Measurements from ENCODE around the gene LY6G6C. TPM values are rescaled to one million over a fixed set of nuclear protein-coding genes. Genes with fewer than 3 reads are reported as not detected.

Gene LY6G6C, protein sequence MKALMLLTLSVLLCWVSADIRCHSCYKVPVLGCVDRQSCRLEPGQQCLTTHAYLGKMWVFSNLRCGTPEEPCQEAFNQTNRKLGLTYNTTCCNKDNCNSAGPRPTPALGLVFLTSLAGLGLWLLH
- not detected for total RNA-seq

DNA sequence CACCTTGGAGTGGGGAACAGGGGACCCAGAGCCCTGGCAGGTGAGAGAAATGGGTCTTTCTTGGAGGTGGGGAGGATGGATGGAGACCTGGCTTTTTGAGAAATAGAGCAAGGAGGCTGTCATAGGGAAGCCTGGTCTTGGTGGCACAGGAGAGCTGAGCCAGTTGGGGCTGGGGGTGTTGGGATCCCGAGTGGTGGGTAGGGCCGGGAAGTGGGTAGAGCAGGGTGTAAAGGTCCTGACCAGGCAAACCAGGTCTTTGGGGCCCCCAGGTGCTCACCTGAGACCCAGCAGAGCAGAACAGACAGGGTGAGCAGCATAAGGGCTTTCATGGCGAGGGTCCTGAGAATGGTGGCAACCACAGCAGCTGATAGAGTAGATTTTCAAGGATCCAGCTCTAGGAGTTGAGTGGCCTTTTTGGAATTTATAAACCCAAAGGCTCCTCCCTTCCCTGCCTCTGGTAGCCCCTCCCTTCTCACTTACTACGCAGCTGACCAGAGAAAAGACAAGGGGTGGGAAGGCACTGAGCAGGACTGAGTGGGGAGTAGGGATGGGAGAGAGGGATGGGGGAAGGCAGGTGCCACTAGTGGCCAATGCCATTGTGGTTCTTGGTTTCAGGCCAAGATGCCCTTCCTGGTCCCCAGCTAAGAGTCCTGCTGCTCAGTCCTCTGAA, at the start of gene LY6G6C:
Gene LY6G6C (minus strand): TSS at position 396 of the 670 bp plus-strand sequence. CDS start 67 bp downstream, at position 329.
- Mint-ChIP-seq H3K36me3 (no peaks in the 10 kb centered on the region), H3K9me3 (ENCODE audit: low read depth) (no peaks in the 10 kb centered on the region), H3K4me1 (peaks cover 23% of the 10 kb centered on the region), H3K4me3 (no peak within 1 kb of the TSS), H3K27ac (no peak within 1 kb of the TSS), H3K27me3 (peaks cover 3% of the 10 kb centered on the region)
- CTCF ChIA-PET: interaction anchor here (2.2 kb wide), 1 partner anchor 17 kb away, joined by 8 read pairs; no protein-coding TSS in a partner anchor
- ATAC-seq (no peak), DNase-seq (no peak)

DNA sequence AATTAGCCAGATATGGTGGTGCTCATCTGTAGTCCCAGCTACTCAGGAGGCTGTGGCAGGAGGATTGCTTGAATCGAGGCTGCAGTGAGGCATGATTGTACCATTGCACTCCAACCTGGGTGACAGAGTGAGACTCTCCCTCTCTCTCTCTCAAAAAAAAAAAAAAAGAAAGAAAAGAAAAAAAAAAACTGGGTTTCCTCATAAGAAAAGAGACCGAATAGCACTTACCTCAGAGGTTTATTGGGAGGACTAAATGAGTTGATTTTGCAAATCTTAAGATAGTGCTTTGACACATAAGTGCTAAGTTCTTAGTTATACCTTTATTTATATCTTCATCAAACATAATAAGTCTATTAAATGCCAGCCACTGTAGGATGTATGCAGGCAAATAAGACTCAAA, 49.3 kb upstream of the LY6G6C start:
- peaks cover 39% of the 10 kb centered on the region for H3K4me1 Mint-ChIP-seq
- no peak for DNase-seq
- peaks cover 5% of the 10 kb centered on the region for H3K36me3 Mint-ChIP-seq
- peak overlapping the region; percentile 73 for H3K27ac Mint-ChIP-seq
- H3K9me3 Mint-ChIP-seq (ENCODE audit: low read depth): no peaks in the 10 kb centered on the region
- no peak for ATAC-seq
- no peaks in the 10 kb centered on the region for H3K27me3 Mint-ChIP-seq
- H3K4me3 Mint-ChIP-seq: no peak overlapping the region
- CTCF ChIA-PET: interaction anchor here (0.6 to 3.1 kb wide), 21 partner anchors 11 to 188 kb away, joined by 3 to 44 read pairs (median 6); partner anchors contain the start of genes ABHD16A, BAG6, C6orf47 and CLIC1

GRCh38 chr6:31769684-31770371, 48.3 kb upstream of the LY6G6C start:
- H3K36me3 Mint-ChIP-seq: peaks cover 5% of the 10 kb centered on the region
- ATAC-seq (peak; percentile 91), DNase-seq (peak; percentile 92)
- H3K27ac Mint-ChIP-seq: peak overlapping the region; percentile 16
- peaks cover 31% of the 10 kb centered on the region for H3K4me1 Mint-ChIP-seq
- CTCF ChIA-PET: interaction anchor here (0.6 to 3.1 kb wide), 44 partner anchors 9 to 190 kb away, joined by 3 to 44 read pairs (median 6); partner anchors contain the start of genes ABHD16A, BAG6, C6orf47 and CLIC1
- H3K9me3 Mint-ChIP-seq (ENCODE audit: low read depth): no peaks in the 10 kb centered on the region
- H3K27me3 Mint-ChIP-seq: no peaks in the 10 kb centered on the region
- no peak overlapping the region for H3K4me3 Mint-ChIP-seq

DNA sequence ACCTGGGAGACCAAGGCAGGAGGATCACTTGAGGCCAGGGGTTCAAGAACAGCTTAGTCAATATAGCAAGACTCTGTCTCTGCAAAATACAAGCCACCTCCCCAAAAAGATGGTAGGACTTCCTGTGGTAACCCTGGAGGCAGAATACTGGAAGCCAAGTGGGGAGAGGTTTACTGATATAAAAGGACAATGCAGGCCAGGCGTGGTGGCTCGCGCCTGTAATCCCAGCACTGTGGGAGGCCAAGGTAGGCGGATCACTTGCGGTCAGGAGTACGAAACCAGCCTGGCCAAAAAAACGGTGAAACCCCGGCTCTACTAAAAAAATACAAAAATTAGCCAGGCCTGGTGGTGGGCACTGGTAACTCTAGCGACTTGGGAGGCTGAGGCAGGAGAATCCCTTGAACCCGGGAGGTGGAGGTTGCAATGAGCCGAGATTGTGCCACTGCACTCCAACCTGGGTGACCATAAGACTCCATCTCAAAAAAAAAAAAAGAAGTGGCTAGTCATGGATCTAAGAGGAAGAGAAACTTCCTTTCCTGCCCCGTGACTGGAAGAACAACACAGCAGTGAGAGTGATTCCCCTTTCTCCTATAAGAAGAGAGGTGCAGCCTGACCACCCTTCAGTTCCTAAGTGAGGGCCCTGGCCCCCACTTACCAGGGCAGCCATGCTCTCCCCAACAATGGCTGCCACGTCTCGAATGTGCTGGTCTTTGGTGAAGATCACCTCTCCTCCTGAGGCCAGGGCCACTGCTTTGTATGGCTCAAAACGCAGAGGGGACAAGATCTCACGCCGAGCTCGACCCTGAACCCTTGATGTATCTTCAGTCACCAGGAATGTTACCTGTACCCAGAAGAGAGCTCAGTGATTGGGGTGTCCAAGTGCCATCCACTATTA, 47.1 kb upstream of the LY6G6C start:
- Mint-ChIP-seq H3K4me3 (no peak overlapping the region), H3K27ac (no peak overlapping the region), H3K9me3 (ENCODE audit: low read depth) (no peaks in the 10 kb centered on the region), H3K36me3 (peaks cover 7% of the 10 kb centered on the region), H3K27me3 (no peaks in the 10 kb centered on the region), H3K4me1 (peaks cover 31% of the 10 kb centered on the region)
- CTCF ChIA-PET: interaction anchor here (0.9 to 3.1 kb wide), 27 partner anchors 9 to 111 kb away, joined by 3 to 44 read pairs (median 6); partner anchors contain the start of genes ABHD16A, C6orf47, CLIC1 and DDAH2
- ATAC-seq (no peak), DNase-seq (no peak)

DNA sequence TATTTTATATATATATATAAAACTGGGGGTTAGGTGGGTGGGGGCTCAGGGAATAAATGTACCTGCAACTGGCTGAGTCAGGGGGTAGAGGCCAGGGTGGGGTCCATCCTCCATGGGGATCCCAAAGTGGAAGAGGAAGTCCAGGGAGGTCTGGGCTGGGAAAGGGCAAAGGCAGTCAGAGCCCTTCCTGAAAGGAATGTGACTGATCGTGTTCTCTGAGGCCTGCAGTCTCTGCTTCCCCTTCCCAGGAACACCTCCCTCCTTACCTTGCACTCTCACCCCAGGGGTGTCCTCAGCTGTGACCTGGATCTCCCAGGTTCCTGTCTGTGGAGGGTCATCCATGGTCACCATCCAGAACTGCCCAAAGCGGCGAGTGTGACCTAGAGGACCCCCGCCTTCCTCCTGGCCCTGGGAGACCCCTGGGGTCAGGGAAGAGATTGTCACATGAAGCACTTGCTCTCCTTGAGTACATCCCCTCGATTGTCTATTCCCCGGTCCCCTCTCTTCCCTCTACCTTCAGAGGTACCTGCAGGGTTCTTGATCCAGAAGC, 45.6 kb upstream of the LY6G6C start:
- no peak overlapping the region for H3K27ac Mint-ChIP-seq
- CTCF ChIA-PET: interaction anchor here (1.1 kb wide), 1 partner anchor 28 kb away, joined by 3 read pairs; the partner anchor contains the start of gene MSH5
- no peak overlapping the region for H3K4me3 Mint-ChIP-seq
- no peak for DNase-seq
- no peaks in the 10 kb centered on the region for H3K27me3 Mint-ChIP-seq
- H3K9me3 Mint-ChIP-seq (ENCODE audit: low read depth): no peaks in the 10 kb centered on the region
- peaks cover 22% of the 10 kb centered on the region for H3K4me1 Mint-ChIP-seq
- no peak for ATAC-seq
- peaks cover 11% of the 10 kb centered on the region for H3K36me3 Mint-ChIP-seq

- Mint-ChIP-seq H3K4me1 (peaks cover 15% of the 10 kb centered on the region), H3K4me3 (no peak overlapping the region), H3K36me3 (peaks cover 12% of the 10 kb centered on the region), H3K27ac (no peak overlapping the region), H3K27me3 (no peaks in the 10 kb centered on the region), H3K9me3 (ENCODE audit: low read depth) (no peaks in the 10 kb centered on the region)
- DNase-seq: no peak
- ATAC-seq: no peak
- CTCF ChIA-PET: no interaction called here
These were observed 44.6 kb upstream of the LY6G6C start for GRCh38 chr6:31765910-31766794.

- Mint-ChIP-seq H3K9me3 (ENCODE audit: low read depth) (no peaks in the 10 kb centered on the region), H3K27me3 (no peaks in the 10 kb centered on the region), H3K36me3 (peaks cover 17% of the 10 kb centered on the region), H3K4me1 (peaks cover 13% of the 10 kb centered on the region), H3K4me3 (no peak overlapping the region), H3K27ac (no peak overlapping the region)
- CTCF ChIA-PET: no interaction called here
- ATAC-seq (no peak), DNase-seq (no peak)
These were observed 44.0 kb upstream of the LY6G6C start for GRCh38 chr6:31765559-31765909.

- H3K27me3 Mint-ChIP-seq: no peaks in the 10 kb centered on the region
- CTCF ChIA-PET: no interaction called here
- no peaks in the 10 kb centered on the region for H3K9me3 Mint-ChIP-seq (ENCODE audit: low read depth)
- ATAC-seq: no peak
- no peak overlapping the region for H3K4me3 Mint-ChIP-seq
- H3K4me1 Mint-ChIP-seq: peaks cover 4% of the 10 kb centered on the region
- DNase-seq: no peak
- peaks cover 23% of the 10 kb centered on the region for H3K36me3 Mint-ChIP-seq
- peak overlapping the region; percentile 17 for H3K27ac Mint-ChIP-seq
These were observed 42.7 kb upstream of the LY6G6C start for GRCh38 chr6:31764198-31764597.

GRCh38 chr6:31763619-31763940, 42.0 kb upstream of the LY6G6C start:
- DNase-seq (no peak), ATAC-seq (no peak)
- Mint-ChIP-seq H3K27me3 (no peaks in the 10 kb centered on the region), H3K36me3 (peaks cover 26% of the 10 kb centered on the region), H3K4me3 (no peak overlapping the region), H3K27ac (no peak overlapping the region), H3K4me1 (peaks cover 4% of the 10 kb centered on the region), H3K9me3 (ENCODE audit: low read depth) (no peaks in the 10 kb centered on the region)
- CTCF ChIA-PET: no interaction called here

DNA sequence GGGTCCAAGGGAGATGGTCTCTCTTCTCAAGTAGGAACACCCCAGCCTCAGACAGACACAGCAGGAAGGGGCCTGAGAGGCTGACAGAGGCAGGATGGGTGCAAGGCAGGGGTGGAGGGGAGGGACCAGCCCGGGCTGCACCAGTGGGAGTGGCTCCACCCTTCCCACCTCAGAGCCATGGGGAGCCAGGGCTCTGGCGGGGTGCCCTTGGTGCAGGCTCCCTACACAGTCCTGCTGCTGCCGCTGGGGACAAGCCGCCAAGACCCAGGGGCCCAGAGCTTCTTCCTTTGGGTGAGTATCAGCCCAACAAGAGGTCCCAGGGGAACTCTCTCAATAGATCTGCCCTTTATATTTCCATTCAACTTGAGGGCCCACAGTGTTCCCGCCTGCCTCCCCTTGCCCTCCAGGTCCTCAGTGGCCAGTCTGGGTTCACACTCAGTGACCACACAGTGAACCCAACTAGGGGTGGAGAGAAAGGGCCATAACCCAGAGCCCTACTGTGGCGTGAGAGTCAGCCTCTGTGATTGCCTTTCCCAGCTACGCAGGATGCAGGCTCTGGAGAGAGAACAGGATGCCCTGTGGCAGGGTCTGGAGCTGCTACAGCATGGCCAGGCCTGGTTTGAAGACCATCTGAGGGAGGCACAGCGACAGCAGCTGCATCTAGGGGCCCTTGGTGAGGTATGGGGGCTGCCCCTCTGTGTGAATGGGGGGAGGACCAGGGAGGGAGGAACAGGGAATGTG, 41.5 kb upstream of the LY6G6C start:
- H3K9me3 Mint-ChIP-seq (ENCODE audit: low read depth): no peaks in the 10 kb centered on the region
- ATAC-seq (no peak), DNase-seq (no peak)
- peaks cover under 1% of the 10 kb centered on the region for H3K4me1 Mint-ChIP-seq
- H3K36me3 Mint-ChIP-seq: peaks cover 28% of the 10 kb centered on the region
- H3K27ac Mint-ChIP-seq: no peak overlapping the region
- no peak overlapping the region for H3K4me3 Mint-ChIP-seq
- CTCF ChIA-PET: no interaction called here
- H3K27me3 Mint-ChIP-seq: no peaks in the 10 kb centered on the region

DNA sequence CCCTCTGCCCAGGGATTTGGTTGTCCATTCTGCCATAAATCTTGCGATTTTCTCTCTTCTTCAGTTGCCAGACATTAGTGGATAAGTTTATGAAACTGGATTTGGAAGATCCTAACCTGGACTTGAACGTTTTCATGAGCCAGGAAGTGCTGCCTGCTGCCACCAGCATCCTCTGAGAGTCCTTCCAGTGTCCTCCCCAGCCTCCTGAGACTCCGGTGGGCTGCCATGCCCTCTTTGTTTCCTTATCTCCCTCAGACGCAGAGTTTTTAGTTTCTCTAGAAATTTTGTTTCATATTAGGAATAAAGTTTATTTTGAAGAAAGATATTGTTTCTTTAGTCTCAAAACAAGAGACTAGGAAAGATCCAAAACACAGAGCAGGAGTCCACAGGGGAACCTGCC, 40.8 kb upstream of the LY6G6C start, which contains the start of gene SAPCD1:
Gene SAPCD1 (plus strand): TSS at position 301 of the 400 bp plus-strand sequence. CDS start 399 bp downstream, outside the sequence.
- H3K36me3 Mint-ChIP-seq: peaks cover 28% of the 10 kb centered on the region
- no peak within 1 kb of the TSS for H3K27ac Mint-ChIP-seq
- no peaks in the 10 kb centered on the region for H3K9me3 Mint-ChIP-seq (ENCODE audit: low read depth)
- H3K27me3 Mint-ChIP-seq: no peaks in the 10 kb centered on the region
- H3K4me1 Mint-ChIP-seq: no peaks in the 10 kb centered on the region
- ATAC-seq: no peak
- H3K4me3 Mint-ChIP-seq: no peak within 1 kb of the TSS
- CTCF ChIA-PET: no interaction called here
- no peak for DNase-seq

GRCh38 chr6:31761343-31761742, 39.8 kb upstream of the LY6G6C start:
- no peaks in the 10 kb centered on the region for H3K9me3 Mint-ChIP-seq (ENCODE audit: low read depth)
- CTCF ChIA-PET: no interaction called here
- no peak overlapping the region for H3K4me3 Mint-ChIP-seq
- no peak overlapping the region for H3K27ac Mint-ChIP-seq
- peaks cover 28% of the 10 kb centered on the region for H3K36me3 Mint-ChIP-seq
- no peak for DNase-seq
- no peak for ATAC-seq
- no peaks in the 10 kb centered on the region for H3K27me3 Mint-ChIP-seq
- H3K4me1 Mint-ChIP-seq: no peaks in the 10 kb centered on the region

All from activated CD8-positive, alpha-beta memory T cell treated with anti-CD3 and anti-CD28 coated beads, Interleukin-2, amount 10 ng/mL, durations not matched to agents 7 days and 5 days (primary cell).